K562 (cell line): ENCODE data around the gene FRAT1. TPM values are rescaled to one million over a fixed set of nuclear protein-coding genes. Genes with fewer than 3 reads are reported as not detected.
A peak's percentile ranks its signal among the peaks of the same experiment; 100 is the strongest.

Experiments
- HLTF ChIP-seq: fragments of 450-650 bp; IDR thresholded peaks from 2 replicates; pipeline ENCODE4 v1.6.1; 2016
- HMGN3 ChIP-seq: IDR thresholded peaks from 2 replicates; pipeline ENCODE4 v1.6.1; 2011; ENCODE audit warnings: borderline replicate concordance, low read depth, mild to moderate bottlenecking, mixed read lengths, low read length; ENCODE audit not compliant: insufficient read length; ENCODE audit errors: extremely low read depth
- MBD2 ChIP-seq: sonication (generic); IDR thresholded peaks from 2 replicates; pipeline ENCODE4 v1.6.1; 2016; ENCODE audit warnings: low read depth, borderline replicate concordance
- MTF1 ChIP-seq: fragments of 250-450 bp; sonication (Bioruptor Pico); IDR thresholded peaks from 2 replicates; pipeline ENCODE4 v1.9.0; 2021; ENCODE audit warnings: moderate library complexity, mild to moderate bottlenecking, inconsistent platforms, borderline replicate concordance
- NCOR1 ChIP-seq: fragments of 450-650 bp; IDR thresholded peaks from 2 replicates; pipeline ENCODE4 v1.6.1; 2016; ENCODE audit warnings: mild to moderate bottlenecking, moderate library complexity
- NFIC ChIP-seq: fragments of 450-650 bp; IDR thresholded peaks from 2 replicates; pipeline ENCODE4 v1.6.1; 2017; ENCODE audit warnings: mild to moderate bottlenecking, inconsistent platforms
- PTBP1 ChIP-seq: fragments of 200-400 bp; formaldehyde crosslinking; IDR thresholded peaks from 2 replicates; pipeline ENCODE4 v1.6.1; 2017; ENCODE audit warnings: low read depth, low read length
- RAD51 ChIP-seq: fragments of 450-650 bp; IDR thresholded peaks from 2 replicates; pipeline ENCODE4 v1.7.1; 2016; ENCODE audit warnings: low read depth, mild to moderate bottlenecking, borderline replicate concordance
- RFX5 ChIP-seq: IDR thresholded peaks from 2 replicates; pipeline ENCODE4 v1.6.1; 2011; ENCODE audit warnings: low read depth, mild to moderate bottlenecking, improper control_type of control experiment, low read length
- SRSF9 ChIP-seq: fragments of 200-400 bp; formaldehyde crosslinking; IDR thresholded peaks from 2 replicates; pipeline ENCODE4 v1.6.1; 2017; ENCODE audit warnings: low read depth, low read length, borderline replicate concordance
- SUPT5H ChIP-seq: fragments of 450-650 bp; IDR thresholded peaks from 2 replicates; pipeline ENCODE4 v1.6.1; 2016
- TAL1 ChIP-seq: fragments of 450-650 bp; IDR thresholded peaks from 2 replicates; pipeline ENCODE4 v1.6.1; 2016; ENCODE audit warnings: mild to moderate bottlenecking
- TBL1XR1 ChIP-seq, 2 experiments: IDR thresholded peaks; 2 replicates each; pipeline ENCODE4 v1.6.1; 2012; ENCODE audit warnings: improper control_type of control experiment in 2 of 2, low read length in 2 of 2, mild to moderate bottlenecking in 1 of 2
- TBP ChIP-seq: optimal IDR thresholded peaks from 2 replicates; pipeline ENCODE3; 2011; ENCODE audit warnings: low read depth, low read length, improper control_type of control experiment
- ZBED1 ChIP-seq: IDR thresholded peaks from 2 replicates; pipeline ENCODE4 v1.6.1; 2014
- ZKSCAN3 ChIP-seq: fragments of 250-450 bp; sonication (Bioruptor Pico); IDR thresholded peaks from 2 replicates; pipeline ENCODE4 v1.4.0; 2020
- ZNF561 ChIP-seq: fragments of 450-650 bp; formaldehyde crosslinking; conservative IDR thresholded peaks from 2 replicates; pipeline ENCODE4 v1.4.0; 2020; ENCODE audit warnings: mild to moderate bottlenecking, moderate library complexity
- ZNF589 ChIP-seq: fragments of 200-800 bp; sonication (Bioruptor generic); IDR thresholded peaks from 2 replicates; pipeline ENCODE4 v1.6.1; 2016; ENCODE audit warnings: low read depth, missing genetic modification characterization, missing compliant biosample characterization
- ZNF699 ChIP-seq: fragments of 250-450 bp; sonication (Bioruptor Pico); IDR thresholded peaks from 2 replicates; pipeline ENCODE4 v1.8.0; 2021; ENCODE audit warnings: mild to moderate bottlenecking, moderate library complexity; ENCODE audit not compliant: insufficient replicate concordance
- ZNF766 ChIP-seq: fragments of 200-800 bp; sonication (Bioruptor generic); conservative IDR thresholded peaks from 2 replicates; pipeline ENCODE4 v1.6.1; 2016; ENCODE audit warnings: missing genetic modification characterization, missing compliant biosample characterization
- polyA plus RNA-seq, 8 experiments: library from polyadenylated mRNA; depleted of rRNA in 4 of 8; stranded (reverse) in 5 of 8; unstranded in 3 of 8; fragments of >200 nt; fragmentation: Nextera tagmentation in 2 of 8; fragmentation: Illumina TruSeq in 1 of 8; extraction: Ambion mirVana in 2 of 8; extraction: Trizol in 1 of 8; gene quantifications; 2 replicates each; pipeline versions ENCODE4 v1.2.1 to v1.2.3, GENCODE V29; 2011 to 2014; ENCODE audit warnings: inconsistent platforms in 1 of 8, missing spikeins in 1 of 8
- total RNA-seq, 7 experiments: library from RNA; depleted of rRNA in 6 of 7; stranded (reverse); fragments of >200 nt in 6 of 7; fragmentation: Illumina TruSeq in 2 of 7; extraction: Trizol in 2 of 7; gene quantifications; 2 replicates each; pipeline versions ENCODE4 v1.2.1 to v1.2.3, GENCODE V29; 2011 to 2021; ENCODE audit warnings: low replicate concordance in 1 of 7
- TF ChIP-seq, protein P1 (sequence below): fragments of 250-450 bp; sonication (Bioruptor Pico); IDR thresholded peaks from 2 replicates; pipeline ENCODE4 v1.8.0; 2021; ENCODE audit warnings: borderline replicate concordance, mild to moderate bottlenecking, moderate library complexity; ENCODE audit not compliant: poor library complexity, severe bottlenecking
- TF ChIP-seq, protein P2 (sequence below): fragments of 450-650 bp; formaldehyde crosslinking; IDR thresholded peaks from 2 replicates; pipeline ENCODE4 v1.4.0; 2022; ENCODE audit warnings: mild to moderate bottlenecking, moderate library complexity
- TF ChIP-seq, protein P3 (sequence below): sonication (generic); formaldehyde crosslinking; IDR thresholded peaks from 2 replicates; pipeline ENCODE4 v1.9.0; 2022; ENCODE audit warnings: mild to moderate bottlenecking, missing genetic modification reagents
- TF ChIP-seq, protein P4 (sequence below), 3 experiments: fragments of 200-800 bp in 1 of 3; fragments of 250-450 bp in 1 of 3; fragments of 450-650 bp in 1 of 3; sonication (Bioruptor Pico) in 1 of 3; sonication (Bioruptor generic) in 1 of 3; formaldehyde crosslinking in 1 of 3; IDR thresholded peaks; 2 replicates each; pipeline versions ENCODE4 v1.6.1 to v1.8.0; 2016 to 2022; ENCODE audit warnings: mild to moderate bottlenecking in 2 of 3, missing genetic modification characterization in 2 of 3, missing compliant biosample characterization in 1 of 3, moderate library complexity in 1 of 3

FRAT1 gene
- total and polyA plus RNA-seq, 9 of the 15 experiments (the other 6 are each of a cell fraction or from before 2014, with no cell fraction given): 0.11 to 4.6 (median 1.4) TPM

DNA sequence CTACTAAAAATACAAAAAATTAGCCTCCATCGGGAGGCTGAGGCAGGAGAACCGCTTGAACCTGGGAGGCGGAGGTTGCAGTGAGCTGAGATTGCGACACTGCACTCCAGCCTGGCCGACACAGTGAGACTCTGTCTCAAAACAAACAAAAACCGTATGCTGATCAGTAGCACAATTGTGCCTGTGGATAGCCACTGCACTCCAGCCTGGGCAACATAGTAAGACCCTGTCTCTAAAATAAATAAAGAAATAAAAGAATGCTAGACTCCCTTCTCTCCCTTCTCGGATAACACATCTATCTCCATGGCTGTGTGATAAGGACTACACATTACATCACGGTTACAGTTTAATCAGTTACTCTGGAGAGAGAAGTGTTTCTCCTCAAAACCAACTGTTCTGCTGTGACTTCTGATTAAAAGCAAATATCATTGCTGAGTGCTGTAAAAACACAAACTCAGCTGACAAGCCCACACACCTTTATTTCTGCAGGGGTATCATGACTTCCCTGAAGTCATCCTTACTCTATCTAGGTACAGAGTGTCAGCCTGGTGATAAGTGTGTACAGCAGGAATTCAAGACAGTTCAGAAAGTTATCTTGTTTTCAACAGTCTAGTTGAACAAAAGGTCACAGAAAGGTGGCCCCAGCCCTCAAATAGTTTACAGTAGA is 21.4 kb upstream of the FRAT1 start (continued):
- TF ChIP-seq TAL1: peak; percentile 77
- no peak for TF ChIP-seq RFX5
- no peak for TF ChIP-seq SRSF9
- TF ChIP-seq NCOR1: peak; percentile 90
- no peak for TF ChIP-seq ZNF589
- no peak for TF ChIP-seq ZNF699 (CRISPR knock-in tag)
- TF ChIP-seq, protein P1, sequence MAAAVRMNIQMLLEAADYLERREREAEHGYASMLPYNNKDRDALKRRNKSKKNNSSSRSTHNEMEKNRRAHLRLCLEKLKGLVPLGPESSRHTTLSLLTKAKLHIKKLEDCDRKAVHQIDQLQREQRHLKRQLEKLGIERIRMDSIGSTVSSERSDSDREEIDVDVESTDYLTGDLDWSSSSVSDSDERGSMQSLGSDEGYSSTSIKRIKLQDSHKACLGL: no peak
- TF ChIP-seq HLTF: no peak
- TF ChIP-seq, protein P2, sequence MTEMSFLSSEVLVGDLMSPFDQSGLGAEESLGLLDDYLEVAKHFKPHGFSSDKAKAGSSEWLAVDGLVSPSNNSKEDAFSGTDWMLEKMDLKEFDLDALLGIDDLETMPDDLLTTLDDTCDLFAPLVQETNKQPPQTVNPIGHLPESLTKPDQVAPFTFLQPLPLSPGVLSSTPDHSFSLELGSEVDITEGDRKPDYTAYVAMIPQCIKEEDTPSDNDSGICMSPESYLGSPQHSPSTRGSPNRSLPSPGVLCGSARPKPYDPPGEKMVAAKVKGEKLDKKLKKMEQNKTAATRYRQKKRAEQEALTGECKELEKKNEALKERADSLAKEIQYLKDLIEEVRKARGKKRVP (CRISPR knock-in tag): no peak
- TF ChIP-seq TBL1XR1 (IDR thresholded peaks at IDR 0.05; ENCODE audit: low read length in 2 of 2): peak in 1 of 2 experiments; percentile 61; a peak in 1 of 4 replicates
- TF ChIP-seq ZKSCAN3: no peak
- TF ChIP-seq TBP: peak; percentile 13
- no peak for TF ChIP-seq HMGN3
- TF ChIP-seq ZNF766 (CRISPR knock-in tag): no peak
- peak; percentile 52; the same call in 1 of the 2 replicates for TF ChIP-seq MBD2
- TF ChIP-seq MTF1 (CRISPR knock-in tag): no peak
- TF ChIP-seq ZBED1: no peak
- no peak for TF ChIP-seq ZNF561 (CRISPR knock-in tag)
- TF ChIP-seq, protein P3, sequence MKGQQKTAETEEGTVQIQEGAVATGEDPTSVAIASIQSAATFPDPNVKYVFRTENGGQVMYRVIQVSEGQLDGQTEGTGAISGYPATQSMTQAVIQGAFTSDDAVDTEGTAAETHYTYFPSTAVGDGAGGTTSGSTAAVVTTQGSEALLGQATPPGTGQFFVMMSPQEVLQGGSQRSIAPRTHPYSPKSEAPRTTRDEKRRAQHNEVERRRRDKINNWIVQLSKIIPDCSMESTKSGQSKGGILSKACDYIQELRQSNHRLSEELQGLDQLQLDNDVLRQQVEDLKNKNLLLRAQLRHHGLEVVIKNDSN (CRISPR knock-in tag): no peak
- TF ChIP-seq PTBP1: no peak
- TF ChIP-seq, protein P4, sequence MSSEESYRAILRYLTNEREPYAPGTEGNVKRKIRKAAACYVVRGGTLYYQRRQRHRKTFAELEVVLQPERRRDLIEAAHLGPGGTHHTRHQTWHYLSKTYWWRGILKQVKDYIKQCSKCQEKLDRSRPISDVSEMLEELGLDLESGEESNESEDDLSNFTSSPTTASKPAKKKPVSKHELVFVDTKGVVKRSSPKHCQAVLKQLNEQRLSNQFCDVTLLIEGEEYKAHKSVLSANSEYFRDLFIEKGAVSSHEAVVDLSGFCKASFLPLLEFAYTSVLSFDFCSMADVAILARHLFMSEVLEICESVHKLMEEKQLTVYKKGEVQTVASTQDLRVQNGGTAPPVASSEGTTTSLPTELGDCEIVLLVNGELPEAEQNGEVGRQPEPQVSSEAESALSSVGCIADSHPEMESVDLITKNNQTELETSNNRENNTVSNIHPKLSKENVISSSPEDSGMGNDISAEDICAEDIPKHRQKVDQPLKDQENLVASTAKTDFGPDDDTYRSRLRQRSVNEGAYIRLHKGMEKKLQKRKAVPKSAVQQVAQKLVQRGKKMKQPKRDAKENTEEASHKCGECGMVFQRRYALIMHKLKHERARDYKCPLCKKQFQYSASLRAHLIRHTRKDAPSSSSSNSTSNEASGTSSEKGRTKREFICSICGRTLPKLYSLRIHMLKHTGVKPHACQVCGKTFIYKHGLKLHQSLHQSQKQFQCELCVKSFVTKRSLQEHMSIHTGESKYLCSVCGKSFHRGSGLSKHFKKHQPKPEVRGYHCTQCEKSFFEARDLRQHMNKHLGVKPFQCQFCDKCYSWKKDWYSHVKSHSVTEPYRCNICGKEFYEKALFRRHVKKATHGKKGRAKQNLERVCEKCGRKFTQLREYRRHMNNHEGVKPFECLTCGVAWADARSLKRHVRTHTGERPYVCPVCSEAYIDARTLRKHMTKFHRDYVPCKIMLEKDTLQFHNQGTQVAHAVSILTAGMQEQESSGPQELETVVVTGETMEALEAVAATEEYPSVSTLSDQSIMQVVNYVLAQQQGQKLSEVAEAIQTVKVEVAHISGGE (CRISPR knock-in tag; IDR thresholded peaks at IDR 0.05): peak in 1 of 3 experiments; percentile 28; a peak in 1 of 6 replicates
- no peak for TF ChIP-seq RAD51
- no peak for TF ChIP-seq SUPT5H
- TF ChIP-seq NFIC: peak; percentile 62; the same call in 1 of the 2 replicates
